ENCODE results near the gene BSG.

GRCh38 chr19:620166-620862, 47.9 kb downstream of the BSG start:
- TF ChIP-seq CTCF (IDR thresholded peaks at IDR 0.05) (no peak), EZH2 (IDR thresholded peaks at IDR 0.05) (no peak)
